Panc1 (cell line): ENCODE measurements around the gene SARS2.

Experiments
- POLR2AphosphoS5 ChIP-seq: IDR thresholded peaks from 2 replicates; pipeline ENCODE4 v1.6.1; 2012; ENCODE audit warnings: mild to moderate bottlenecking, low read depth, low read length, moderate library complexity
- TCF7L2 ChIP-seq: IDR thresholded peaks from 2 replicates; pipeline ENCODE4 v1.6.1; 2011; ENCODE audit warnings: mild to moderate bottlenecking, low read depth, low read length, inconsistent platforms
- TF ChIP-seq, protein P1 (sequence below): fragments of 450-650 bp; IDR thresholded peaks from 2 replicates; pipeline ENCODE4 v1.5.1; 2017; ENCODE audit warnings: mild to moderate bottlenecking
- TF ChIP-seq, protein P2 (sequence below), 2 experiments: IDR thresholded peaks; 2 replicates each; pipeline ENCODE4 v1.6.1; 2011 to 2012; ENCODE audit warnings: low read depth in 2 of 2, control low read depth in 1 of 2, low read length in 1 of 2, mild to moderate bottlenecking in 1 of 2, moderate library complexity in 1 of 2; ENCODE audit not compliant: insufficient read depth in 1 of 2

DNA sequence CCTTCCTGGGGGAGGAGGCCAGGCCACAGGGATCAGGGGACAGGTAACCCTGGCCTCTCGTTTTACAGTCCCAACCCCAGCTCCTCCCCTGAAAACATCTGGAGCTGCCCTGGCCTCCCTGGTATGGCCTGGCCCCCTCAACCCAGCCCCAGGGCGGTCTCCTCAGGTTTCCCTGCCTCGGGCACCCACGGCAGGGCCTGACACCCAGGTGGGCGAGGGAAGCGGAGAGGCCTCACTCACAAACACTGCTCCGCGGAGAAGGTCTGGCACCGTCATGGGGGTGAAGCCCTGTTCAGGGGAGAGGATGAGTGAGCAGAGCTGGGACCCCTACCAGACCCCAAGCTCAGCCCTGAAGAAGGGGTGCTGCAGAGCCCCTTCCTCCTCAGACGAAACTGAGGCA is 12.0 kb downstream of the SARS2 start:
- TF ChIP-seq, protein P1, sequence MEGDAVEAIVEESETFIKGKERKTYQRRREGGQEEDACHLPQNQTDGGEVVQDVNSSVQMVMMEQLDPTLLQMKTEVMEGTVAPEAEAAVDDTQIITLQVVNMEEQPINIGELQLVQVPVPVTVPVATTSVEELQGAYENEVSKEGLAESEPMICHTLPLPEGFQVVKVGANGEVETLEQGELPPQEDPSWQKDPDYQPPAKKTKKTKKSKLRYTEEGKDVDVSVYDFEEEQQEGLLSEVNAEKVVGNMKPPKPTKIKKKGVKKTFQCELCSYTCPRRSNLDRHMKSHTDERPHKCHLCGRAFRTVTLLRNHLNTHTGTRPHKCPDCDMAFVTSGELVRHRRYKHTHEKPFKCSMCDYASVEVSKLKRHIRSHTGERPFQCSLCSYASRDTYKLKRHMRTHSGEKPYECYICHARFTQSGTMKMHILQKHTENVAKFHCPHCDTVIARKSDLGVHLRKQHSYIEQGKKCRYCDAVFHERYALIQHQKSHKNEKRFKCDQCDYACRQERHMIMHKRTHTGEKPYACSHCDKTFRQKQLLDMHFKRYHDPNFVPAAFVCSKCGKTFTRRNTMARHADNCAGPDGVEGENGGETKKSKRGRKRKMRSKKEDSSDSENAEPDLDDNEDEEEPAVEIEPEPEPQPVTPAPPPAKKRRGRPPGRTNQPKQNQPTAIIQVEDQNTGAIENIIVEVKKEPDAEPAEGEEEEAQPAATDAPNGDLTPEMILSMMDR = no peak
- TF ChIP-seq, protein P2, sequence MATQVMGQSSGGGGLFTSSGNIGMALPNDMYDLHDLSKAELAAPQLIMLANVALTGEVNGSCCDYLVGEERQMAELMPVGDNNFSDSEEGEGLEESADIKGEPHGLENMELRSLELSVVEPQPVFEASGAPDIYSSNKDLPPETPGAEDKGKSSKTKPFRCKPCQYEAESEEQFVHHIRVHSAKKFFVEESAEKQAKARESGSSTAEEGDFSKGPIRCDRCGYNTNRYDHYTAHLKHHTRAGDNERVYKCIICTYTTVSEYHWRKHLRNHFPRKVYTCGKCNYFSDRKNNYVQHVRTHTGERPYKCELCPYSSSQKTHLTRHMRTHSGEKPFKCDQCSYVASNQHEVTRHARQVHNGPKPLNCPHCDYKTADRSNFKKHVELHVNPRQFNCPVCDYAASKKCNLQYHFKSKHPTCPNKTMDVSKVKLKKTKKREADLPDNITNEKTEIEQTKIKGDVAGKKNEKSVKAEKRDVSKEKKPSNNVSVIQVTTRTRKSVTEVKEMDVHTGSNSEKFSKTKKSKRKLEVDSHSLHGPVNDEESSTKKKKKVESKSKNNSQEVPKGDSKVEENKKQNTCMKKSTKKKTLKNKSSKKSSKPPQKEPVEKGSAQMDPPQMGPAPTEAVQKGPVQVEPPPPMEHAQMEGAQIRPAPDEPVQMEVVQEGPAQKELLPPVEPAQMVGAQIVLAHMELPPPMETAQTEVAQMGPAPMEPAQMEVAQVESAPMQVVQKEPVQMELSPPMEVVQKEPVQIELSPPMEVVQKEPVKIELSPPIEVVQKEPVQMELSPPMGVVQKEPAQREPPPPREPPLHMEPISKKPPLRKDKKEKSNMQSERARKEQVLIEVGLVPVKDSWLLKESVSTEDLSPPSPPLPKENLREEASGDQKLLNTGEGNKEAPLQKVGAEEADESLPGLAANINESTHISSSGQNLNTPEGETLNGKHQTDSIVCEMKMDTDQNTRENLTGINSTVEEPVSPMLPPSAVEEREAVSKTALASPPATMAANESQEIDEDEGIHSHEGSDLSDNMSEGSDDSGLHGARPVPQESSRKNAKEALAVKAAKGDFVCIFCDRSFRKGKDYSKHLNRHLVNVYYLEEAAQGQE (IDR thresholded peaks at IDR 0.05; ENCODE audit: insufficient read depth in 1 of 2, low read depth in 2 of 2, low read length in 1 of 2) = no peak
- TF ChIP-seq POLR2AphosphoS5 (no peak; the same call in 1 of the 2 replicates), TCF7L2 (no peak)
